SK-N-SH treated with all-trans-retinoic acid at 6 μM for 48 hours (cell line): ENCODE measurements around the gene RETREG1.

ENCODE experiments used
- ARNTL ChIP-seq: fragments of 450-650 bp; formaldehyde crosslinking; IDR thresholded peaks from 2 replicates; pipeline ENCODE4 v1.5.0; 2020; ENCODE audit warnings: low read depth, mild to moderate bottlenecking, moderate library complexity, borderline replicate concordance
- BACH2 ChIP-seq: fragments of 250-450 bp; sonication (Bioruptor Pico); IDR thresholded peaks from 2 replicates; pipeline ENCODE4 v1.9.0; 2021; ENCODE audit warnings: mild to moderate bottlenecking, borderline replicate concordance
- ESRRG ChIP-seq: fragments of 250-450 bp; sonication (Bioruptor Pico); IDR thresholded peaks from 2 replicates; pipeline ENCODE4 v1.6.1; 2021; ENCODE audit warnings: mild to moderate bottlenecking
- GLIS3 ChIP-seq: fragments of 250-450 bp; sonication (Bioruptor Pico); IDR thresholded peaks from 2 replicates; pipeline ENCODE4 v1.5.0; 2020; ENCODE audit warnings: mild to moderate bottlenecking, moderate library complexity
- ISL1 ChIP-seq: fragments of 250-450 bp; sonication (Bioruptor Pico); IDR thresholded peaks from 2 replicates; pipeline ENCODE4 v2.1.2; 2022; ENCODE audit warnings: mild to moderate bottlenecking, moderate library complexity
- OSR1 ChIP-seq: fragments of 250-450 bp; sonication (Bioruptor Pico); IDR thresholded peaks from 2 replicates; pipeline ENCODE4 v1.8.0; 2022; ENCODE audit warnings: moderate library complexity, mild to moderate bottlenecking, inconsistent platforms
- PATZ1 ChIP-seq: fragments of 250-450 bp; sonication (Bioruptor Pico); IDR thresholded peaks from 2 replicates; pipeline ENCODE4 v1.8.0; 2020; ENCODE audit warnings: mild to moderate bottlenecking, moderate library complexity, borderline replicate concordance
- POU6F1 ChIP-seq: fragments of 250-450 bp; sonication (Bioruptor Pico); IDR thresholded peaks from 2 replicates; pipeline ENCODE4 v1.8.0; 2021; ENCODE audit warnings: low read depth, mild to moderate bottlenecking, moderate library complexity, borderline replicate concordance
- TCF4 ChIP-seq: fragments of 250-450 bp; sonication (Bioruptor Pico); IDR thresholded peaks from 2 replicates; pipeline ENCODE4 v1.8.0; 2021; ENCODE audit warnings: mild to moderate bottlenecking, moderate library complexity, borderline replicate concordance
- ZFP3 ChIP-seq: fragments of 250-450 bp; sonication (Bioruptor Pico); IDR thresholded peaks from 2 replicates; pipeline ENCODE4 v1.5.0; 2020; ENCODE audit warnings: mild to moderate bottlenecking, moderate library complexity
- ZFP30 ChIP-seq: fragments of 450-650 bp; formaldehyde crosslinking; IDR thresholded peaks from 2 replicates; pipeline ENCODE4 v1.5.0; 2022; ENCODE audit warnings: mild to moderate bottlenecking, moderate library complexity
- ZNF565 ChIP-seq: fragments of 450-650 bp; formaldehyde crosslinking; conservative IDR thresholded peaks from 2 replicates; pipeline ENCODE4 v1.5.0; 2020; ENCODE audit warnings: low read depth, mild to moderate bottlenecking, moderate library complexity

- TF ChIP-seq GLIS3 (no peak), PATZ1 (CRISPR knock-in tag) (no peak), ESRRG (no peak), ZFP3 (CRISPR knock-in tag) (no peak), ISL1 (no peak), ZNF565 (CRISPR knock-in tag) (no peak), ARNTL (no peak), BACH2 (CRISPR knock-in tag) (no peak), TCF4 (CRISPR knock-in tag) (no peak), OSR1 (CRISPR knock-in tag) (no peak), ZFP30 (CRISPR knock-in tag) (no peak), POU6F1 (CRISPR knock-in tag) (no peak)
Observed at GRCh38 chr5:16500024-16500423, 116.8 kb downstream of the RETREG1 start.
